ENCODE results near the gene TMEM131L.

DNA sequence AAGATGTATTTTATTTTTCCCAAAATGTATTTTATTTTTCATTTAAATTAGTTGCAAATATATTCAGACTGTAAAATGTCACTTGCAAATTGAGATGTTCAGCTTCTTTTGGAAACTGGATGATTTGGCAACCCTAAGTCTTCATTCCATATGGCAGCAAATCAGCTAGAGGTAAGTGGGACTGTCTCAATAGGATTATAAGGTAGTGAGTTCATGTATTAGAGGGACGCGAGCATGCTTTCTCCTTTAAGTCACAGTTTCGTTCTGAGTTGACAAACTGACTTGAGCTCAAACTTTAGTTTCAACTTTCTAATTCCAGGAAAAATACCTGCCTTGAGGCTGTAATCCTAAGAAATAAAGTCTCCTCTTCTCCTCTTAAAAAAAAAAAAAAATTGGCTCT lies 44.2 kb upstream of the TMEM131L start:
- TF ChIP-seq, protein P1, sequence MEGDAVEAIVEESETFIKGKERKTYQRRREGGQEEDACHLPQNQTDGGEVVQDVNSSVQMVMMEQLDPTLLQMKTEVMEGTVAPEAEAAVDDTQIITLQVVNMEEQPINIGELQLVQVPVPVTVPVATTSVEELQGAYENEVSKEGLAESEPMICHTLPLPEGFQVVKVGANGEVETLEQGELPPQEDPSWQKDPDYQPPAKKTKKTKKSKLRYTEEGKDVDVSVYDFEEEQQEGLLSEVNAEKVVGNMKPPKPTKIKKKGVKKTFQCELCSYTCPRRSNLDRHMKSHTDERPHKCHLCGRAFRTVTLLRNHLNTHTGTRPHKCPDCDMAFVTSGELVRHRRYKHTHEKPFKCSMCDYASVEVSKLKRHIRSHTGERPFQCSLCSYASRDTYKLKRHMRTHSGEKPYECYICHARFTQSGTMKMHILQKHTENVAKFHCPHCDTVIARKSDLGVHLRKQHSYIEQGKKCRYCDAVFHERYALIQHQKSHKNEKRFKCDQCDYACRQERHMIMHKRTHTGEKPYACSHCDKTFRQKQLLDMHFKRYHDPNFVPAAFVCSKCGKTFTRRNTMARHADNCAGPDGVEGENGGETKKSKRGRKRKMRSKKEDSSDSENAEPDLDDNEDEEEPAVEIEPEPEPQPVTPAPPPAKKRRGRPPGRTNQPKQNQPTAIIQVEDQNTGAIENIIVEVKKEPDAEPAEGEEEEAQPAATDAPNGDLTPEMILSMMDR (conservative IDR thresholded peaks at IDR 0.05; ENCODE audit: low read length) = no peak
- TF ChIP-seq EZH2phosphoT487 (IDR thresholded peaks at IDR 0.05; ENCODE audit: borderline replicate concordance) = no peak
